Cardiac fibroblast (primary cell): ENCODE measurements around the gene VAV2.

Experiments used
- DNase-seq, 2 donors: peaks; one replicate each; pipeline versions ENCODE4 v3.0.0 to v3.0.0-alpha.2; 2010; ENCODE audit warnings: low read depth in 2 of 2
- H3K4me3 ChIP-seq, 2 donors: replicated peaks in 1 of 2; 1 replicate in 1 of 2; 2 replicates in 1 of 2; pipeline ENCODE4 v1.5.1; 2011; ENCODE audit warnings: low read depth in 2 of 2, low read length in 2 of 2, mild to moderate bottlenecking in 2 of 2, moderate library complexity in 1 of 2
- CTCF ChIP-seq: IDR thresholded peaks from one replicate; pipeline ENCODE4 v1.5.1; 2011; ENCODE audit warnings: low read depth, mild to moderate bottlenecking, low read length, inconsistent platforms

Gene VAV2

GRCh38 chr9:133878402-133878801, 113.7 kb downstream of the VAV2 start:
- TF ChIP-seq CTCF: no peak
- H3K4me3 ChIP-seq: no peak overlapping the region
- DNase-seq: no peak

- H3K4me3 ChIP-seq: no peak overlapping the region
- no peak for DNase-seq
- no peak for TF ChIP-seq CTCF
Observed at GRCh38 chr9:133877967-133878366, 114.2 kb downstream of the VAV2 start.

- TF ChIP-seq CTCF: no peak
Observed at GRCh38 chr9:133877327-133877726, 114.8 kb downstream of the VAV2 start.

DNA sequence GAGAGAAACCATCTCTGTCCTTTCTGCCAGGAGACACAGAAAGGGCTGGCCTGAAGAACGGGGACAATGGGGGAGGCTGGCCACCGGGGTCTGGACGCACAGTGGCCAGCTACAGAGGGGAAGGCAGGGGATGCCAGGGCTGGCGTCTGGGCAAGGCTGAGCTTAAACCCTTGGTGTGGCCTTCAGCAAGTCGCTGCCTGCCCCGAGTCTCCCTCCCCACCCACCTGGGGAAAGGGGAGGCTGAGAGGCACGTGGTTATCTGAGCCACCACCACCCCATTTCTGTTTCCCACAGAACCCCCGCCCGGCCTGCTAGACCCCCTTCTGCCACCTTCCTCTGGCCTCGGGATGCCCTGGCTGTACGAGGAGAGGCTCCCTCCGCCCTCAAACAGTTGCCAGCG, 115.3 kb downstream of the VAV2 start:
- no peak for TF ChIP-seq CTCF
- H3K4me3 ChIP-seq: no peak overlapping the region
- no peak for DNase-seq

More at GRCh38 chr9:133877327-133877726, 114.8 kb downstream of the VAV2 start:
- no peak for DNase-seq
- H3K4me3 ChIP-seq: no peak overlapping the region

DNA sequence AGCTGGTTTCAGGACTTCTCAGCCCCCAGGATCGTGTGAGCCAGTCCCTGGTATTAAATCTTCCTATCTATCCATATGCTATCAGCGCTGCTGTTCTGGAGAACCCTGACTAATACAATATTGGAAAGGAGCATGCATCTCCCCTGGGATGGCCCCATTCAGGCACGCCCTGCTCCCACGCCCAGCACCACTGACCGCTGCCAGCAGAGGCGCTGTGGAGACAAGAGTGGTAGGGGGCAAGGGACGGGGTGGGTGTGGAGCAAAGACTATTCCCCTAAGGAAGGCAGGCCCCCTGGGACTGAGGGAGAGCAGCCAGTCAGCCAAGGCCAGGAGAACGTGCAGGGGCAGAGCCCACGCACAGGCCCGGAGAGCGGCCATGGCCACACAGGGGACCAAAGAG, 116.0 kb downstream of the VAV2 start:
- DNase-seq: peak in 1 of 2 donors; percentile 36
- no peak overlapping the region for H3K4me3 ChIP-seq
- peak; percentile 47 for TF ChIP-seq CTCF

DNA sequence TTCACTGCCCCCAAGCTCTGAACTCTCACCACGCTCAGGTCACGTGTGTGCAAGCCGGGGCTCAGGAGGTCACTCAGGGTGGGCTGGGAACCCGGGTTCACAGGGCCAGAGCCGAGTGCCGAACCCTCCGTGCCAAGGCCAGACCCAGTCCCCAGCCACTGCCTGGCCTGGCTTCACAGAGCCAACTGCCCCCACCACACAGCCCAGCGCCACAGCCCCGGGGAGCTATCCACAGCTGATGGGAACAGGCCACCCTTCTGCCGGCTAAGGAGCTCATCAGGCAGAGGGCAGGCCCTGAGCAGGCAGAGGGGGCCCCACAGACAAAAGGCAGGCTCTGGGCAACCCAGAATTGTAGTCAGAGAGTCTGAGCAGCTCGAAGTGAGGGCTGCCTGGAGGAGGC, 117.0 kb downstream of the VAV2 start:
- TF ChIP-seq CTCF: no peak
- no peak overlapping the region for H3K4me3 ChIP-seq
- DNase-seq: no peak

- no peak for DNase-seq
- no peak overlapping the region for H3K4me3 ChIP-seq
- TF ChIP-seq CTCF: no peak
Observed at GRCh38 chr9:133874659-133875058, 117.5 kb downstream of the VAV2 start.
